ENCODE measurements around the gene ZNRF1. TPM values are rescaled to one million over a fixed set of nuclear protein-coding genes. Genes with fewer than 3 reads are reported as not detected.

ZNRF1 gene
- total RNA-seq, 1 experiment from 2014 or later: 5.9 TPM

- no peak for DNase-seq
- Histone ChIP-seq H3K9ac (ENCODE audit: low read length) (no peak overlapping the region), H4K20me1 (ENCODE audit: insufficient read depth, low read depth, low read length) (no peaks in the 10 kb centered on the region), H3K4me1 (ENCODE audit: low read length) (peaks cover 4% of the 10 kb centered on the region; the same call in 1 of the 2 replicates), H3K79me2 (ENCODE audit: low read length) (peaks cover under 1% of the 10 kb centered on the region), H3K27ac (ENCODE audit: low read length) (no peak overlapping the region), H3K9me2 (replicated peaks; ENCODE audit: insufficient read depth, low read length) (no peaks in the 10 kb centered on the region), H3K36me3 (ENCODE audit: insufficient read depth, low read length) (no peaks in the 10 kb centered on the region), H2AFZ (ENCODE audit: low read length) (no peak overlapping the region), H3K9me3 (ENCODE audit: low read length) (no peaks in the 10 kb centered on the region), H3K4me3 (ENCODE audit: low read length) (no peak overlapping the region), H3K4me2 (ENCODE audit: low read depth, low read length, poor library complexity, severe bottlenecking) (no peak overlapping the region), H3K27me3 (ENCODE audit: low read length) (no peaks in the 10 kb centered on the region)
Measured at GRCh38 chr16:75143941-75144340, 145.1 kb downstream of the ZNRF1 start.

- H3K79me2 ChIP-seq (ENCODE audit: low read length): peaks cover 40% of the 10 kb centered on the region
- H4K20me1 ChIP-seq (ENCODE audit: insufficient read depth, low read depth, low read length): no peaks in the 10 kb centered on the region
- H3K4me1 ChIP-seq (ENCODE audit: low read length): peaks cover 11% of the 10 kb centered on the region; the same call in 1 of the 2 replicates
- no peak for DNase-seq
- H3K4me2 ChIP-seq (ENCODE audit: low read depth, low read length, poor library complexity, severe bottlenecking): peak overlapping the region; percentile 85
- H3K9me2 ChIP-seq (replicated peaks; ENCODE audit: insufficient read depth, low read length): no peaks in the 10 kb centered on the region
- peak overlapping the region; percentile 93; the same call in 1 of the 2 replicates for H2AFZ ChIP-seq (ENCODE audit: low read length)
- H3K9me3 ChIP-seq (ENCODE audit: low read length): peaks cover 13% of the 10 kb centered on the region
- H3K9ac ChIP-seq (ENCODE audit: low read length): no peak overlapping the region
- H3K27me3 ChIP-seq (ENCODE audit: low read length): no peaks in the 10 kb centered on the region
- peak overlapping the region; percentile 97 for H3K4me3 ChIP-seq (ENCODE audit: low read length)
- H3K27ac ChIP-seq (ENCODE audit: low read length): no peak overlapping the region
- H3K36me3 ChIP-seq (ENCODE audit: insufficient read depth, low read length): peaks cover 16% of the 10 kb centered on the region
Measured at GRCh38 chr16:75147968-75148310, 149.1 kb downstream of the ZNRF1 start.

- H3K27me3 ChIP-seq (ENCODE audit: low read length): no peaks in the 10 kb centered on the region
- H3K9me3 ChIP-seq (ENCODE audit: low read length): peaks cover 17% of the 10 kb centered on the region
- H4K20me1 ChIP-seq (ENCODE audit: insufficient read depth, low read depth, low read length): no peaks in the 10 kb centered on the region
- H3K79me2 ChIP-seq (ENCODE audit: low read length): peaks cover 46% of the 10 kb centered on the region
- H3K4me1 ChIP-seq (ENCODE audit: low read length): peaks cover 11% of the 10 kb centered on the region; the same call in 1 of the 2 replicates
- H3K36me3 ChIP-seq (ENCODE audit: insufficient read depth, low read length): peaks cover 22% of the 10 kb centered on the region
- H3K27ac ChIP-seq (ENCODE audit: low read length): peak within 1 kb of the TSS; percentile 79
- H2AFZ ChIP-seq (ENCODE audit: low read length): peak within 1 kb of the TSS; percentile 93
- H3K4me2 ChIP-seq (ENCODE audit: low read depth, low read length, poor library complexity, severe bottlenecking): peak within 1 kb of the TSS; percentile 85
- H3K9me2 ChIP-seq (replicated peaks; ENCODE audit: insufficient read depth, low read length): no peaks in the 10 kb centered on the region
- DNase-seq: peak; percentile 97
- peak within 1 kb of the TSS; percentile 97 for H3K4me3 ChIP-seq (ENCODE audit: low read length)
- H3K9ac ChIP-seq (ENCODE audit: low read length): peak within 1 kb of the TSS; percentile 99
Measured at GRCh38 chr16:75148311-75149195, 149.7 kb downstream of the ZNRF1 start, which contains the start of gene ZFP1. Gene ZFP1 (plus strand): TSS chr16:75148524. CDS start chr16:75152952, 4,428 bp downstream.

GRCh38 chr16:75151798-75152197 is 153.0 kb downstream of the ZNRF1 start:
- peaks cover 58% of the 10 kb centered on the region for H3K79me2 ChIP-seq (ENCODE audit: low read length)
- H3K4me1 ChIP-seq (ENCODE audit: low read length): peaks cover 13% of the 10 kb centered on the region; the same call in 1 of the 2 replicates
- no peaks in the 10 kb centered on the region for H3K9me2 ChIP-seq (replicated peaks; ENCODE audit: insufficient read depth, low read length)
- no peaks in the 10 kb centered on the region for H3K27me3 ChIP-seq (ENCODE audit: low read length)
- no peak overlapping the region for H3K9ac ChIP-seq (ENCODE audit: low read length)
- H3K9me3 ChIP-seq (ENCODE audit: low read length): peaks cover 17% of the 10 kb centered on the region
- no peak overlapping the region for H2AFZ ChIP-seq (ENCODE audit: low read length)
- H3K4me2 ChIP-seq (ENCODE audit: low read depth, low read length, poor library complexity, severe bottlenecking): no peak overlapping the region
- H4K20me1 ChIP-seq (ENCODE audit: insufficient read depth, low read depth, low read length): no peaks in the 10 kb centered on the region
- peak; percentile 34 for DNase-seq
- H3K27ac ChIP-seq (ENCODE audit: low read length): no peak overlapping the region
- H3K4me3 ChIP-seq (ENCODE audit: low read length): no peak overlapping the region
- peaks cover 43% of the 10 kb centered on the region for H3K36me3 ChIP-seq (ENCODE audit: insufficient read depth, low read length)

GRCh38 chr16:75152635-75153034 is 153.8 kb downstream of the ZNRF1 start:
- no peak overlapping the region for H2AFZ ChIP-seq (ENCODE audit: low read length)
- no peak for DNase-seq

GRCh38 chr16:75160386-75160785 is 161.6 kb downstream of the ZNRF1 start:
- Histone ChIP-seq H3K79me2 (ENCODE audit: low read length) (peaks cover 20% of the 10 kb centered on the region), H3K9me3 (ENCODE audit: low read length) (peaks cover 3% of the 10 kb centered on the region; the same call in 1 of the 2 replicates), H3K27ac (ENCODE audit: low read length) (no peak overlapping the region), H4K20me1 (ENCODE audit: insufficient read depth, low read depth, low read length) (no peaks in the 10 kb centered on the region), H3K9me2 (replicated peaks; ENCODE audit: insufficient read depth, low read length) (no peaks in the 10 kb centered on the region), H3K4me3 (ENCODE audit: low read length) (no peak overlapping the region), H2AFZ (ENCODE audit: low read length) (no peak overlapping the region), H3K27me3 (ENCODE audit: low read length) (no peaks in the 10 kb centered on the region), H3K4me2 (ENCODE audit: low read depth, low read length, poor library complexity, severe bottlenecking) (no peak overlapping the region), H3K4me1 (ENCODE audit: low read length) (peaks cover 8% of the 10 kb centered on the region), H3K36me3 (ENCODE audit: insufficient read depth, low read length) (peaks cover 34% of the 10 kb centered on the region), H3K9ac (ENCODE audit: low read length) (no peak overlapping the region)
- DNase-seq: no peak

More at GRCh38 chr16:75152635-75153034, 153.8 kb downstream of the ZNRF1 start:
- Histone ChIP-seq H3K4me2 (ENCODE audit: low read depth, low read length, poor library complexity, severe bottlenecking) (no peak overlapping the region), H3K4me3 (ENCODE audit: low read length) (no peak overlapping the region), H4K20me1 (ENCODE audit: insufficient read depth, low read depth, low read length) (no peaks in the 10 kb centered on the region), H3K36me3 (ENCODE audit: insufficient read depth, low read length) (peaks cover 43% of the 10 kb centered on the region), H3K9me2 (replicated peaks; ENCODE audit: insufficient read depth, low read length) (no peaks in the 10 kb centered on the region), H3K27ac (ENCODE audit: low read length) (no peak overlapping the region), H3K4me1 (ENCODE audit: low read length) (peaks cover 13% of the 10 kb centered on the region; the same call in 1 of the 2 replicates), H3K79me2 (ENCODE audit: low read length) (peaks cover 60% of the 10 kb centered on the region), H3K27me3 (ENCODE audit: low read length) (no peaks in the 10 kb centered on the region), H3K9me3 (ENCODE audit: low read length) (peaks cover 17% of the 10 kb centered on the region), H3K9ac (ENCODE audit: low read length) (no peak overlapping the region)

Other genes starting within 250 kb of the ZNRF1 start
- gene FA2H, start 224.2 kb upstream of the ZNRF1 start, total RNA-seq (2014; rRNA removed; shearing (Covaris generic); ENCODE audit: low replicate concordance): not detected in 2 replicates
- 26.8 and 42.4 TPM in 2 replicates for gene WDR59, start 13.9 kb upstream of the ZNRF1 start, total RNA-seq (2014; rRNA removed; shearing (Covaris generic); ENCODE audit: low replicate concordance)
- 0.79 TPM in 1 of 2 replicates, not detected in the other for gene LDHD, start 117.8 kb downstream of the ZNRF1 start, total RNA-seq (2014; rRNA removed; shearing (Covaris generic); ENCODE audit: low replicate concordance)
- 7.9 and 23.0 TPM in 2 replicates for gene ZFP1, start 149.5 kb downstream of the ZNRF1 start, total RNA-seq (2014; rRNA removed; shearing (Covaris generic); ENCODE audit: low replicate concordance)
- gene CTRB2, start 208.1 kb downstream of the ZNRF1 start, total RNA-seq (2014; rRNA removed; shearing (Covaris generic); ENCODE audit: low replicate concordance): not detected in 2 replicates
- not detected in 2 replicates for gene CTRB1, start 220.0 kb downstream of the ZNRF1 start, total RNA-seq (2014; rRNA removed; shearing (Covaris generic); ENCODE audit: low replicate concordance)

Measured in Karpas-422 (cell line).